PC-3 (cell line): Measurements from ENCODE around the gene CSRNP3. TPM values are rescaled to one million over a fixed set of nuclear protein-coding genes. Genes with fewer than 3 reads are reported as not detected.

Source experiments
- ATAC-seq: fragments of 200-7000 bp; cut with Tn5 transposase; 2 replicates; pipeline ENCODE4 v1.9.1; 2020; ENCODE audit warnings: mild to moderate bottlenecking, moderate library complexity
- BruUV-seq: library from RNA; stranded (reverse); fragments of 400-500 nt; replicated peaks from 2 replicates; lab custom pipeline; 2021; lab: Mats Ljungman, UMichigan
- CTCF ChIA-PET: fragments of 300-600 bp; sonication (Branson Sonifier 250); formaldehyde crosslinking; loops from one replicate; lab custom pipeline; 2022; ENCODE audit warnings: antibody characterized with exemption; lab: Charles Lee
- POLR2A ChIA-PET: fragments of 300-600 bp; sonication (Branson Sonifier 250); formaldehyde crosslinking; loops from one replicate; lab custom pipeline; 2022; ENCODE audit warnings: antibody characterized with exemption; ENCODE audit not compliant: unreplicated experiment; lab: Charles Lee
- DNase-seq: peaks from one replicate; pipeline ENCODE4 v3.0.0-alpha.2; 2015
- H2AFZ ChIP-seq: fragments of 300-600 bp; sonication (generic); 2 replicates; pipeline ENCODE4 v1.6.0; 2016; ENCODE audit warnings: antibody characterized with exemption, low read length
- H3F3A ChIP-seq: fragments of 300-600 bp; sonication (generic); one replicate; pipeline ENCODE4 v1.6.0; 2017; ENCODE audit warnings: antibody characterized with exemption, low read length, control low read depth, mild to moderate bottlenecking; ENCODE audit not compliant: unreplicated experiment
- H3K27ac ChIP-seq: fragments of 300-600 bp; sonication (generic); 2 replicates; pipeline ENCODE4 v1.5.1; 2016; ENCODE audit warnings: mild to moderate bottlenecking, low read length
- H3K27me3 ChIP-seq: fragments of 300-600 bp; sonication (generic); 2 replicates; pipeline ENCODE4 v1.6.1; 2016; ENCODE audit warnings: low read length, mixed read lengths
- H3K36me3 ChIP-seq: fragments of 300-600 bp; sonication (generic); 2 replicates; pipeline ENCODE4 v1.6.1; 2016; ENCODE audit warnings: low read depth, mixed run types, low read length, mixed read lengths
- H3K4me1 ChIP-seq: fragments of 300-600 bp; sonication (generic); 2 replicates; pipeline ENCODE4 v1.5.1; 2016; ENCODE audit warnings: low read length; ENCODE audit not compliant: insufficient read depth
- H3K4me2 ChIP-seq: fragments of 300-600 bp; sonication (generic); 2 replicates; pipeline ENCODE4 v1.6.0; 2016; ENCODE audit warnings: low read length
- H3K4me3 ChIP-seq: fragments of 300-600 bp; sonication (generic); 2 replicates; pipeline ENCODE4 v1.5.1; 2016; ENCODE audit warnings: mild to moderate bottlenecking, low read length, mixed read lengths
- H3K79me2 ChIP-seq: fragments of 300-600 bp; sonication (generic); 2 replicates; pipeline ENCODE4 v1.6.1; 2017; ENCODE audit warnings: low read length, mixed read lengths
- H3K9ac ChIP-seq: fragments of 300-600 bp; sonication (generic); 2 replicates; pipeline ENCODE4 v1.6.0; 2016; ENCODE audit warnings: mild to moderate bottlenecking, low read length
- H3K9me2 ChIP-seq: fragments of 300-600 bp; sonication (generic); replicated peaks from 2 replicates; pipeline ENCODE4 v1.6.1; 2016; ENCODE audit warnings: mixed run types, low read length, mixed read lengths
- H3K9me3 ChIP-seq: fragments of 300-600 bp; sonication (generic); 2 replicates; pipeline ENCODE4 v1.6.1; 2016; ENCODE audit warnings: low read length, mixed read lengths
- H4K20me1 ChIP-seq: fragments of 300-600 bp; sonication (generic); 2 replicates; pipeline ENCODE4 v1.6.1; 2016; ENCODE audit warnings: low read length, mixed read lengths
- CTCF ChIP-seq: fragments of 300-600 bp; sonication (generic); conservative IDR thresholded peaks from 2 replicates; pipeline ENCODE4 v1.5.1; 2017; ENCODE audit warnings: antibody characterized with exemption, low read depth, mild to moderate bottlenecking, low read length
- EZH2 ChIP-seq: fragments of 300-600 bp; sonication (generic); IDR thresholded peaks from one replicate; pipeline ENCODE4 v1.6.1; 2017; ENCODE audit warnings: antibody characterized with exemption, mild to moderate bottlenecking, low read length; ENCODE audit not compliant: unreplicated experiment
- EZH2phosphoT487 ChIP-seq: fragments of 300-600 bp; sonication (generic); IDR thresholded peaks from 2 replicates; pipeline ENCODE4 v1.6.1; 2018; ENCODE audit warnings: mild to moderate bottlenecking, antibody characterized with exemption, low read length, borderline replicate concordance
- intact Hi-C: fragments of 100-400 bp; cut with micrococcal nuclease; formaldehyde crosslinking; loops from 2 replicates; pipeline ENCODE4 v1.9.0; 2023
- total RNA-seq: library from RNA; depleted of rRNA; stranded (reverse); fragments of >200 nt; gene quantifications from 2 replicates; pipeline ENCODE4 v1.2.3, GENCODE V29; 2014

The CSRNP3 gene
- total RNA-seq, 1 experiment from 2014 or later = 2.2 TPM

GRCh38 chr2:165529130-165529529 is 59.6 kb downstream of the CSRNP3 start:
- Histone ChIP-seq H3K36me3 (no peaks in the 10 kb centered on the region), H3K27ac (no peak overlapping the region), H3K79me2 (no peaks in the 10 kb centered on the region), H3K9me2 (no peaks in the 10 kb centered on the region), H3K4me2 (no peak overlapping the region), H2AFZ (no peak overlapping the region), H3K9ac (no peak overlapping the region), H3K9me3 (no peaks in the 10 kb centered on the region), H3K27me3 (no peaks in the 10 kb centered on the region), H3F3A (no peaks in the 10 kb centered on the region), H3K4me1 (no peaks in the 10 kb centered on the region), H3K4me3 (no peak overlapping the region), H4K20me1 (no peaks in the 10 kb centered on the region)
- no TSS peak for BruUV-seq
- ChIA-PET CTCF (no interaction called here), POLR2A (no interaction called here)
- no peak for TF ChIP-seq EZH2
- no peak for TF ChIP-seq EZH2phosphoT487
- no peak for TF ChIP-seq CTCF
- DNase-seq (no peak), ATAC-seq (no peak)
- intact Hi-C loops = no loop called here

- ChIA-PET CTCF (no interaction called here), POLR2A (no interaction called here)
- intact Hi-C loops = no loop called here
Measured at GRCh38 chr2:165533331-165533730, 63.8 kb downstream of the CSRNP3 start.

More at GRCh38 chr2:165533331-165533730, 63.8 kb downstream of the CSRNP3 start:
- H3K9me2 ChIP-seq = no peaks in the 10 kb centered on the region
- TF ChIP-seq EZH2 (no peak), EZH2phosphoT487 (no peak), CTCF (no peak)
- no peak overlapping the region for H3K4me3 ChIP-seq
- H2AFZ ChIP-seq = no peak overlapping the region
- H3K4me1 ChIP-seq = no peaks in the 10 kb centered on the region
- no peaks in the 10 kb centered on the region for H3K79me2 ChIP-seq
- no peaks in the 10 kb centered on the region for H3F3A ChIP-seq
- H3K27me3 ChIP-seq = no peaks in the 10 kb centered on the region
- no peak for DNase-seq
- H3K27ac ChIP-seq = no peak overlapping the region
- H3K36me3 ChIP-seq = no peaks in the 10 kb centered on the region
- no peak overlapping the region for H3K9ac ChIP-seq
- H3K9me3 ChIP-seq = no peaks in the 10 kb centered on the region
- no peaks in the 10 kb centered on the region for H4K20me1 ChIP-seq
- BruUV-seq = no TSS peak
- H3K4me2 ChIP-seq = no peak overlapping the region
- no peak for ATAC-seq
